Measurements from ENCODE around the gene PTPN7.
"Not testable (repeated sequence)": the region's sequence is repeated elsewhere in the genome, so short reads cannot be mapped to it uniquely, and the experiment has no call there.

Gene PTPN7

DNA sequence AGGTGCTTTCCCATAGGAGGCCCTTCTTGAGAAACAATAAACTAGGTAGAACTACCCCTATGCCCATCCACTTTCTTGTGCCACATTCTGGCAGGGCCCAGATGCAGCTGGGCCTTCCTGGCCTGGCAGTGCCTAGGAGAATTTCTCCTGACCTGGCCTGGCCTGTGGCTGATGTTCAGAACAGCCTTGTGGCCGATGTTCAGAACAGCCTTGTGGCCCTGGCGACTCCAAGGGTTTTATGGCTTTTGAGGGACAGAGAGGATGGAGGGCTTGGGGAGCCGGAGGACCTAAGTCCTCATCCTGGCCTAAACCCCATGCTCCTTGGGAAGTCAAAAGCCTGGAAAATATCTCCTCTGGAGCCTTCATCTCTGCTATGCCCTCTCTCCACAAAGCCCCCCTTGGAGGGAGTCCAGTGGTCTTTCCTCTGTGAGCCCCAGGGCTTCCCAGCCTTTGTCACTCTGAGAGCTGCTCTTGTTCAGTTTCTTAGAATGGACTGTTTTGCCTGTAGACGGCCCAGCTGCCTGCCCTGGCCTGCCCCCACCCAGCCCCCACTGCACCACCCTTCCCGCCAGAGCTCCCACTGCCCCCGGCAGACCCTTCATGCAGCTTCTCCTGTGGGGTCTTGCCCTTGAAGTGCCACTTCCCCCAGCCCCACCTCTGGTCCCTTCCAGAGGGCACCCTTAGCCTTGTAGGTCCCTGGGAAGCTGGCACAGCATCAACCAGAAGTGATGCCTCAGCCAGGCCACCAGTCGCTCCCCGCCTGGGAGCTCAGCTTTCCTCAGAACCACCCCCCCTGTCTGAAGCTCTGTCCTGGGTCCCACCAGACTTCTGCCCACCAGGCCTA lies 30.7 kb downstream of the PTPN7 start:
- FAIRE-seq, result no peak

DNA sequence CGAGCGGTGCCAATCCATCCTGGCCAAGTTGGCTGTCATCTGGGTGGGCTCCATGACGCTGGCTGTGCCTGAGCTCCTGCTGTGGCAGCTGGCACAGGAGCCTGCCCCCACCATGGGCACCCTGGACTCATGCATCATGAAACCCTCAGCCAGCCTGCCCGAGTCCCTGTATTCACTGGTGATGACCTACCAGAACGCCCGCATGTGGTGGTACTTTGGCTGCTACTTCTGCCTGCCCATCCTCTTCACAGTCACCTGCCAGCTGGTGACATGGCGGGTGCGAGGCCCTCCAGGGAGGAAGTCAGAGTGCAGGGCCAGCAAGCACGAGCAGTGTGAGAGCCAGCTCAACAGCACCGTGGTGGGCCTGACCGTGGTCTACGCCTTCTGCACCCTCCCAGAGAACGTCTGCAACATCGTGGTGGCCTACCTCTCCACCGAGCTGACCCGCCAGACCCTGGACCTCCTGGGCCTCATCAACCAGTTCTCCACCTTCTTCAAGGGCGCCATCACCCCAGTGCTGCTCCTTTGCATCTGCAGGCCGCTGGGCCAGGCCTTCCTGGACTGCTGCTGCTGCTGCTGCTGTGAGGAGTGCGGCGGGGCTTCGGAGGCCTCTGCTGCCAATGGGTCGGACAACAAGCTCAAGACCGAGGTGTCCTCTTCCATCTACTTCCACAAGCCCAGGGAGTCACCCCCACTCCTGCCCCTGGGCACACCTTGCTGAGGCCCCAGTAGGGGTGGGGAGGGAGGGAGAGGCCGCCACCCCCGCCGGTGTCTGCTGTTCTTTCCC lies 32.4 kb downstream of the PTPN7 start:
- FAIRE-seq, result no peak

- FAIRE-seq, result no peak
Measured at GRCh38 chr1:202127061-202127460, 33.3 kb downstream of the PTPN7 start.

GRCh38 chr1:202126426-202126825 lies 34.0 kb downstream of the PTPN7 start:
- FAIRE-seq, result no peak

- no peak for FAIRE-seq
Measured at GRCh38 chr1:202125611-202126010, 34.8 kb downstream of the PTPN7 start.

- FAIRE-seq, result no peak
Measured at GRCh38 chr1:202124142-202124541, 36.3 kb downstream of the PTPN7 start.

DNA sequence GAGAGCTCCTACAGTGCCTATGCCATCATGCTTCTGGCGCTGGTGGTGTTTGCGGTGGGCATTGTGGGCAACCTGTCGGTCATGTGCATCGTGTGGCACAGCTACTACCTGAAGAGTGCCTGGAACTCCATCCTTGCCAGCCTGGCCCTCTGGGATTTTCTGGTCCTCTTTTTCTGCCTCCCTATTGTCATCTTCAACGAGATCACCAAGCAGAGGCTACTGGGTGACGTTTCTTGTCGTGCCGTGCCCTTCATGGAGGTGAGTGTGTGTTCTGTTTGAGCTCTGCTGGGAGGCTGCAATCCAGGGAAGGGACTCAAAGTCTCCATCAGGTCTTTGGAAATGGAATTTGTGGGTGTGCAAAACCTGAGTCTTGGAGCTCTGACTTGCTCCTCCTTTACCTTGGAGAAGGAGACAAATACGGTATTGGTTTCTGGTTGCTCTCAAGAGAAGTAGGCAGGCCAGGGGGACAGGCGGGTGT lies 37.0 kb downstream of the PTPN7 start:
- FAIRE-seq, result no peak

GRCh38 chr1:202122639-202123335 lies 37.6 kb downstream of the PTPN7 start, which contains the start of gene GPR37L1:
TSS of gene GPR37L1 (plus strand) at chr1:202122917. CDS start at chr1:202122964, 47 bp downstream.
- no peak for FAIRE-seq

- no peak for FAIRE-seq
Measured at GRCh38 chr1:202121006-202121405, 39.4 kb downstream of the PTPN7 start.

- FAIRE-seq, result no peak
Measured at GRCh38 chr1:202117898-202118371, 42.5 kb downstream of the PTPN7 start.

GRCh38 chr1:202116287-202116686 lies 44.1 kb downstream of the PTPN7 start:
- no peak for FAIRE-seq

- no peak for FAIRE-seq
Measured at GRCh38 chr1:202113690-202114300, 46.6 kb downstream of the PTPN7 start.

GRCh38 chr1:202112859-202113689 lies 47.3 kb downstream of the PTPN7 start:
- no peak for FAIRE-seq

DNA sequence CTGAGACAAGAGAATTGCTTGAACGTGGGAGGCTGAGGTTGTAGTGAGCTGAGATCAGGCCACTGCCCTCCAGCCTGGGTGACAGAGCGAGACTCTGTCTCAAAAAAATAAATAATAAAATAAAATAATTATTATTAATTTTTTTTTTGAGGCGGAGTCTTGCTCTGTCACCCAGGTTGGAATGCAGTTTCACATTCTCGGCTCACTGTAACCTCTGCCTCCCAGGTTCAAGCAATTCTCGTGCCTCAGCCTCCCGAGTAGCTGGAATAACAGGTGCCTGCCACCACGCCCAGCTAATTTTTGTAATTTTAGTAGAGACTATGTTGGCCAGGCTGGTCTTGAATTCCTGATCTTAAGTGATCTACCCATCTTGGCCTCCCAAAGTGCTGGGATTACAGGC lies 48.8 kb downstream of the PTPN7 start:
- not testable (repeated sequence) for FAIRE-seq

- FAIRE-seq, result no peak
Measured at GRCh38 chr1:202110977-202111376, 49.4 kb downstream of the PTPN7 start.

DNA sequence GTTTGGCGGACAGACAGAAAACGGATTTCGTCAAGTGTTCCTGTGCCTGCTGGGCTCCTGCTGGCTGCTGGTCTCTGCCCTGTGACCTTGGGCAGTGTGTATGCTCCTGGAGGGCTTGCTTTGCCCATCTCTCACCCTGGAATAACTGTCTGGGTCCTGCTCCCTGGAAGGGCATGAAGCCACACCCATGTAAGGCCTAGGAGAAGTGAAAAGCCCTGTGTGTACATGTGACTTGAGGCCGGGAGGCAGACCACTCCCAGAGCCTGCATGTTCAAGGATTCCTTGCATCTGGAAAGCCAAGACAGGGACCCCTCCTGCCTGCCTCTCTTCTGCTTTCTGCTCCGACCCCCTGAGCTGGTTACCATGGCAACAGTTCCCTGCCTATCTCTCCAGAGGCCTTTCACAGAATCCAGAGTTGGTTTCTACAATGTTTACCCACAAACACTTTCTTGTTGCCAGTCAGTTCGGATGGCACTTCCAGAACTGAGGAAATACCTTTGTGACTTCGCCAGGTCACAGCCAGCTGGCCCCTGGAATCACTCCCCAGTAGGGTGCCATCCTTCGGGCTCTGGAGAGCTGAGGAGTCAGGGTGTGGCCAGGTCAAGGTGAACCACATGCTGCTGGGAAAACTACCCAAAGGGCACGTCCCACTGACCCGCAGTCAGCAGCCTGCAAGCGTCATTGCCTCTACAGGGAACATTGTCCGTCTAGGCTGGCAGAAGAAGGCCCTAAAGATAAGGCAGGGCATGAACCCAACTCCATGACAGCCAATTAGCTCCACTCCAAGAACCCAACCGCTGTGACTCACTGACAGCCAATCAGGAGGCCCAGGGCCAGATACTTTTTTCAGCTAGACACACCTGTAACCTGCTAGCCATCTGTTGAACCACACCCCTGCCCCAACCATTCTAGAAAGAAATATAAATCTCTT lies 52.3 kb downstream of the PTPN7 start:
- FAIRE-seq, result no peak

DNA sequence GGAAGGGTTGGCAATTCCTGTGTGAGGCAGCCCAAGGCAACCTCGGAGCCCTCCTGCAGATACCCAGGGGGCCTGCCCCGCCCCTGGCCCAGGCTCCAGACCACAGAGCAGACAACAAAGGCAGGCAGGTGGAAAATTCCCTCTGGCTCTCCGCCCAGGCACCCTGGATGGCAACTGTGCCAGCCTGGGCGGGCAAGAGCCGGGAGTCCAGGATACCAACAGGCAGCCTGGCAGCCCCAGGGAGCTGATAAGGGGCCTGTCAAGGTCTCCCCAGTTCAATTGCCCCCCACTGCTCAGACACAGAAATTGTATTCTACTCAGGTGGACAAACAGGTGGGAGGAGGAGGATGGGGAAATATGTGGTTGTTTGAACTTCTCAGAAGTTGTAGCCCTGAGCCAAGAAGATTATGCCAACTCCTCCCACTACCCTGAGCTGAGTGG lies 53.1 kb downstream of the PTPN7 start:
- FAIRE-seq, result no peak

DNA sequence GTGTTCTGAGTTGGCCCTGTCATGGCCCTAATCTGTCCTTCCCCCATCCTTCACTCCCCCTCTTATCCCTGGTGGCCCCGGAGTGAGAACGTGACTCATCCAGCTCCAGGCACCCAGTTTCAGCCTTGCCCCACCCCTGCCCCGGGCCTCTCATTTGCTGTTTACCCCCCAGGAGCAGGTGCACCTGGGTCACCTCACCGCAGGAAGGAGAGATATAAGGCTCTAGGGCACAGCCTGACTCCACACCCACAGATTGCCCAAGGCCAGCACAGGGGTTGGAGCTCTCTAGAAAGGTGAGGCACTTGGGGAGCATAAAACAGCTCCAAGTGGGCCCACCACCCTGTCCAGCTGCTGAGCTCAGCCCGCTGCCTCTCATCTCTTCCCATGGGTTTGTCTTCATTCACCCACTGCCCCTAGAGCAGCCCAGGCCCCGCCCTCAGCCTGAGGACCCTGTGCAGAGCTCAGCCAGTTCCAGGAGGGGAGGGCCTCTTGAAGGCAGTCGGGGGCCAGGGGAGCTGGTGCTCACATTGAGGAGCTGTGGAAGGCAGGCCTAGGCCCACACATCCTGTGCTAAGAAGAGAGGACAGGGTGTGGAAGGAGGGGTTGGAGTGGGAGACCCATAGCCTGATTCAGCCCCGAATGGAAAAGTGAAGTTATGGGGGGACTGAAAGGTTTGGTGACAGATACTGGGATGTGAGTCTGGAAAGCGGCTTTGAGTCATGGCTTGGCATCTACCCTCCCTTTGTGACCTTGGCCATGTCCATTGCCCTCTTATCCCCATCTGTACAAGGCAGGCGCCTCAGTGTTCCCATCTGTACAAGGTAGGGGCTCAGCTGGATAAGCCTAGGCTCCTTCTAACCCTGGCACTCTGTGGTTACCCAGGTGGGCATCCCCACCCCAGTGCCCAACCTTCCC lies 53.8 kb downstream of the PTPN7 start:
- no peak for FAIRE-seq

All from TTC549 (cell line).